Parathyroid adenoma (tissue), 2 donors: Measurements from ENCODE around the gene PGA4.
"Not testable (repeated sequence)": the region's sequence is repeated elsewhere in the genome, so short reads cannot be mapped to it uniquely, and the experiment has no call there.

Experiments used
- H2AFZ ChIP-seq: fragments of 300-600 bp; sonication (generic); one replicate; pipeline ENCODE4 v1.7.0; 2017; ENCODE audit warnings: antibody characterized with exemption, mild to moderate bottlenecking
- H3K27ac ChIP-seq: fragments of 300-600 bp; sonication (generic); one replicate; pipeline ENCODE4 v1.7.0; 2017
- H3K27me3 ChIP-seq: fragments of 300-600 bp; sonication (generic); one replicate; pipeline ENCODE4 v1.7.0; 2017; ENCODE audit warnings: low read length; ENCODE audit not compliant: control insufficient read depth, insufficient read depth
- H3K36me3 ChIP-seq: fragments of 300-600 bp; sonication (generic); one replicate; pipeline ENCODE4 v1.7.0; 2017; ENCODE audit warnings: low read length; ENCODE audit not compliant: control insufficient read depth, insufficient read depth
- H3K4me1 ChIP-seq: fragments of 300-600 bp; sonication (generic); one replicate; pipeline ENCODE4 v1.7.0; 2017; ENCODE audit warnings: control low read depth
- H3K4me2 ChIP-seq: fragments of 300-600 bp; sonication (generic); one replicate; pipeline ENCODE4 v1.7.0; 2017; ENCODE audit warnings: low read length
- H3K4me3 ChIP-seq: fragments of 300-600 bp; sonication (generic); one replicate; pipeline ENCODE4 v1.7.0; 2017; ENCODE audit warnings: low read depth, low read length
- H3K79me2 ChIP-seq: fragments of 300-600 bp; sonication (generic); one replicate; pipeline ENCODE4 v1.7.0; 2017; ENCODE audit warnings: control low read depth
- H3K9ac ChIP-seq: fragments of 300-600 bp; sonication (generic); one replicate; pipeline ENCODE4 v1.7.0; 2017; ENCODE audit warnings: mild to moderate bottlenecking
- H3K9me3 ChIP-seq: fragments of 300-600 bp; sonication (generic); one replicate; pipeline ENCODE4 v1.7.0; 2017; ENCODE audit warnings: low read length; ENCODE audit not compliant: control insufficient read depth
- CTCF ChIP-seq: fragments of 300-600 bp; sonication (generic); IDR thresholded peaks from one replicate; pipeline ENCODE4 v1.7.0; 2017; ENCODE audit warnings: antibody characterized with exemption, mild to moderate bottlenecking
- donor health status: primary hyperparathyroidism.

The PGA4 gene

DNA sequence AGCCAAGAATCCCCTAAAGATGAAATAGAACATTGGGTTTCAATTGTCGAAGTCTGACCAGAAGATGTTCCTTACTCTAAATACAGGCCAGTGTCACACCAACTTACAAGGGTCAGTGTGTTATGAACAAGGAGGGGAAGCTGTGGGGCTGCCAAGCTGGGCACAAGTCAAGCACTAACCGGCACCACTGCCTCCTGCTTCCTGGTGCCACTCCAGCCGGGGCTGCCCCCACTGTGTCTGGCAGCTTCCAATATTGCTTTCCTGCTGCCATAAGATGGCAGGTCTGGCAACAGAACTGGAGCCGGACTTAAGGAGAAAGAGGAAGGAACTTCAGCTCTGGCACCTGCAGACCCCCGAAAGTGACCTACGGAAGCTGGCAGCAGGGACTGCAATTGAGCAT lies 47.2 kb upstream of the PGA4 start:
- H3K27me3 ChIP-seq, result no peaks in the 10 kb centered on the region
- no peaks in the 10 kb centered on the region for H3K4me1 ChIP-seq
- no peaks in the 10 kb centered on the region for H3K9me3 ChIP-seq
- no peak overlapping the region for H3K4me3 ChIP-seq
- H3K27ac ChIP-seq, result no peak overlapping the region
- H2AFZ ChIP-seq, result no peak overlapping the region
- H3K9ac ChIP-seq, result no peak overlapping the region
- H3K4me2 ChIP-seq, result no peak overlapping the region
- no peaks in the 10 kb centered on the region for H3K79me2 ChIP-seq
- TF ChIP-seq CTCF, result no peak
- no peaks in the 10 kb centered on the region for H3K36me3 ChIP-seq

DNA sequence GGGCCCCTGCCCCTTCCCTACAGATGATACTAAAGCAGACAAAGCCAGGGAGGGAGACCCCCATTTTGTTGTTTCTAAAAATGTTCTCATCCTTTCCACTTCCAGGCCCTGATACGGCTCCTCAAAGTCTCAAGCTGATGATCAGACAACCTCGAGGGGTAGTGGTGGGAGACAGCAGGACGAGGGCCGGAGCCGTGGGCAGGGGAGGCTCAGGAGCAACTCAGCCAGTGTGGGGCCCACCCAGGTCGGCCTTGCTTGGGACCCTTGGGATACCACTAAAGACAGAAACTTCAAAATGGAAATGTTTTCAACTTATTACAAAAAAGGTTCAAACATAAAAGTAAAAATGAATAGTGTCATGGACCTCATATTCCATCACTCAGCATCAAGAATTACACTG lies 45.7 kb upstream of the PGA4 start:
- Histone ChIP-seq H3K27me3 (no peaks in the 10 kb centered on the region), H3K27ac (no peak overlapping the region), H2AFZ (no peak overlapping the region), H3K36me3 (no peaks in the 10 kb centered on the region), H3K4me3 (no peak overlapping the region), H3K9me3 (no peaks in the 10 kb centered on the region), H3K79me2 (no peaks in the 10 kb centered on the region), H3K4me1 (no peaks in the 10 kb centered on the region), H3K9ac (no peak overlapping the region), H3K4me2 (no peak overlapping the region)
- no peak for TF ChIP-seq CTCF

- H3K4me1 ChIP-seq, H3K4me3 ChIP-seq, H3K27me3 ChIP-seq, H3K79me2 ChIP-seq, H3K9ac ChIP-seq, H2AFZ ChIP-seq, H3K36me3 ChIP-seq, H3K27ac ChIP-seq, H3K9me3 ChIP-seq, H3K4me2 ChIP-seq: not testable (repeated sequence)
These were observed 41.9 kb upstream of the PGA4 start for GRCh38 chr11:61180205-61180604.

DNA sequence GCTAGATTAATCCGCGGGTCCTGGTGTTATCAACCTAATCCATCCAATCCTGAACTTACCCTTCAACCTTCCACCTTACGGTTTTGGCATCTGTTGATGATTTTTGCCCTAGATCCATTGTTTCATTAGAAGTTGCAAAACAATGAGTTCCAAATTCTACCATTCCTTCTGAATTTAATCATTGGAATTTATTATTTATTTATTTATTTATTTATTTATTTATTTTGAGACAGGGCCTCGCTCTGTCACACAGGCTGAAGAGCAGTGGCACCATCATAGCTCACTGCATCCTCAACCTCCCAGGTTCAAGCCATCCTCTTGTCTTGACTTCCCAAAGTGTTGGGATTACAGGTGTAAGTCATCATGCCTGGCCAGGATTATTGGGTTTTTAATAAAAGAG lies 40.7 kb upstream of the PGA4 start:
- H3K4me1 ChIP-seq, result no peaks in the 10 kb centered on the region
- no peaks in the 10 kb centered on the region for H3K9me3 ChIP-seq
- no peaks in the 10 kb centered on the region for H3K27me3 ChIP-seq
- TF ChIP-seq CTCF, result no peak
- no peak overlapping the region for H2AFZ ChIP-seq
- no peak overlapping the region for H3K4me2 ChIP-seq
- H3K27ac ChIP-seq, result no peak overlapping the region
- H3K36me3 ChIP-seq, result no peaks in the 10 kb centered on the region
- no peaks in the 10 kb centered on the region for H3K79me2 ChIP-seq
- H3K4me3 ChIP-seq, result no peak overlapping the region
- H3K9ac ChIP-seq, result no peak overlapping the region

DNA sequence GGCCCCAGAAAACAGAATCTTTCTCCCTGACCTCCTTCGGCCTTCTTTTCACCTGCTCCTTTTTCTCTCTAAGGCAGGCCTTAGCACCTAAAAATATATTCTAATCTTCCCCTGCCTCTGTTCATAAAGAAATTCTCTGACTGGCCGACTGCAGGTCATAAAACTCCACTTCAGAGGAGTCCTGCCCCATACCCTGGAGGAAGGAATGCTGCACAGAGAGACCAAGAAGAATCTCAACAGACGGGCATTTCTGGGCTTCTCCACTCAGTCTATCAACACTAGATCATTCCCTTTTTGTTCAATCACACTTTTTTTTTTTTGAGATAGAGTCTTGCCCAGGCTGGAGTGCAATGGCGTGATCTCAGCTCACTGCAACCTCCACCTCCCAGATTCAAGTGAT lies 38.5 kb upstream of the PGA4 start:
- Histone ChIP-seq H3K9ac (no peak overlapping the region), H3K27ac (no peak overlapping the region), H3K9me3 (no peaks in the 10 kb centered on the region), H2AFZ (no peak overlapping the region), H3K4me1 (no peaks in the 10 kb centered on the region), H3K4me2 (no peak overlapping the region), H3K27me3 (no peaks in the 10 kb centered on the region), H3K4me3 (no peak overlapping the region), H3K79me2 (no peaks in the 10 kb centered on the region), H3K36me3 (no peaks in the 10 kb centered on the region)
- TF ChIP-seq CTCF, result no peak
